Natural killer cell treated with Interleukin-12 subunit alpha and Interleukin-12 subunit beta and Interleukin-15 and Interleukin-18, amount 100 ng/mL, for 72 hours (primary cell): ENCODE results near the gene PPP1R1C. TPM values are rescaled to one million over a fixed set of nuclear protein-coding genes. Genes with fewer than 3 reads are reported as not detected.

Experiments used
- ATAC-seq, 2 donors: fragments of 150-1000 bp; cut with Tn5 transposase in 1 of 2; sonication (Bioruptor Pico), chemical (Tn5 transposase) in 1 of 2; 2 replicates each; pipeline ENCODE4 v1.10.0; 2021
- DNase-seq: peaks from one replicate; pipeline ENCODE4 v3.0.0; 2022; ENCODE audit warnings: low spot score
- H3K27ac Mint-ChIP-seq, 2 donors: 1 replicate in 1 of 2; 2 replicates in 1 of 2; pipeline ENCODE4 v1.8.0; 2022; ENCODE audit warnings: mixed read lengths in 2 of 2, mild to moderate bottlenecking in 1 of 2, moderate library complexity in 1 of 2
- H3K27me3 Mint-ChIP-seq, 2 donors: 1 replicate in 1 of 2; 2 replicates in 1 of 2; pipeline ENCODE4 v1.8.0; 2022; ENCODE audit warnings: mixed read lengths in 2 of 2
- H3K36me3 Mint-ChIP-seq: one replicate; pipeline ENCODE4 v1.8.0; 2022; ENCODE audit warnings: mixed read lengths
- H3K4me1 Mint-ChIP-seq, 2 donors: 1 replicate in 1 of 2; 2 replicates in 1 of 2; pipeline ENCODE4 v1.8.0; 2022; ENCODE audit warnings: low read depth in 2 of 2, mixed read lengths in 2 of 2, mild to moderate bottlenecking in 1 of 2
- H3K4me3 Mint-ChIP-seq: one replicate; pipeline ENCODE4 v1.8.0; 2022; ENCODE audit warnings: mixed read lengths
- H3K9me3 Mint-ChIP-seq: 2 replicates; pipeline ENCODE4 v1.8.0; 2022; ENCODE audit warnings: mixed read lengths
- total RNA-seq, 2 donors: library from RNA; stranded (reverse); gene quantifications; one replicate each; pipeline ENCODE4 v1.2.3, GENCODE V29; 2022

The PPP1R1C gene
- total RNA-seq, 2 donors from 2014 or later, result not detected

DNA sequence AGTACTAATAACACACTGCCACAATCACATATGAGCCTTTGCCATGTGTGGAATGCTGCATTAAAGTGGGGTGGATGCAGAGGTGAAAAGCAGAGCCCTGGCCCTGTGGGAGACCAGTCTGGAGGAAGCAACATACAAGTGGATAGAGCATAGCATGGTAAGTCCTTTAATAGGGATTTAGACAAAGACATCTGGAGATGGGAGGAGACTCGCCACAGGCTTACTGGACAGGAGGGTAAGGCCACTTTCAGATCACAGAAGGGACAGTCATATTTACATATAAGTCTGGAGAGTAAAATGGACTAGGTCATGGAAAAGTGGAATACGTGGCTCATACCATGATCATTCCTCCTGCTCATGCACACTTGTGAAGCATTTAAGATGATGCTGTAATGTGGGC lies 84.3 kb downstream of the PPP1R1C start:
- no peaks in the 10 kb centered on the region for H3K4me1 Mint-ChIP-seq
- peaks cover 0 to 26% of the 10 kb centered on the region in 2 donors for H3K27me3 Mint-ChIP-seq
- H3K27ac Mint-ChIP-seq, result no peak overlapping the region
- no peaks in the 10 kb centered on the region for H3K9me3 Mint-ChIP-seq
- no peak overlapping the region for H3K4me3 Mint-ChIP-seq
- ATAC-seq (no peak), DNase-seq (no peak)
- H3K36me3 Mint-ChIP-seq, result no peaks in the 10 kb centered on the region

DNA sequence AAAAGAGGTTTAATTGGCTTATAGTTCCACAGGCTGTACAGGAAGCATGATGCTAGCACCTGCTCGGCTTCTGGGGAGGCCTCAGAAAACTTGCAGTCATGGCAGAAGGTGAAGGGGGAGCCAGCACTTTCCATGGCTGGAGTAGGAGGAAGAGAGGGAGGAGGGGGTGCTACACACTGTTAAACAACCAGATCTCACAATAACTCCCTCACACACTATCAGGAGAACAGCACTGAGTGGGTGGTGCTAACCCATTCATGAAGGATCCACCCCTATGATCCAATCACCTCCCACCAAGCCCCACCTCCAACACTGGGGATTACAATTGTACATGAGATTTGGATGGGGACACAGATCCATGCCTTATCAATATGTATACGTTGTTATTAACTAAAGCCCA lies 85.1 kb downstream of the PPP1R1C start:
- no peaks in the 10 kb centered on the region for H3K9me3 Mint-ChIP-seq
- no peak overlapping the region for H3K27ac Mint-ChIP-seq
- peaks cover 0 to 26% of the 10 kb centered on the region in 2 donors for H3K27me3 Mint-ChIP-seq
- DNase-seq (no peak), ATAC-seq (no peak)
- H3K4me1 Mint-ChIP-seq, result no peaks in the 10 kb centered on the region
- H3K4me3 Mint-ChIP-seq, result no peak overlapping the region
- H3K36me3 Mint-ChIP-seq, result no peaks in the 10 kb centered on the region

GRCh38 chr2:182072861-182073260 lies 87.2 kb downstream of the PPP1R1C start:
- Mint-ChIP-seq H3K9me3 (no peaks in the 10 kb centered on the region), H3K36me3 (no peaks in the 10 kb centered on the region), H3K27me3 (peaks cover 0 to 18% of the 10 kb centered on the region in 2 donors), H3K4me3 (no peak overlapping the region), H3K27ac (no peak overlapping the region), H3K4me1 (no peaks in the 10 kb centered on the region)
- ATAC-seq, result no peak
- DNase-seq, result no peak

GRCh38 chr2:182073613-182074012 lies 88.0 kb downstream of the PPP1R1C start:
- ATAC-seq (no peak), DNase-seq (no peak)
- Mint-ChIP-seq H3K4me1 (no peaks in the 10 kb centered on the region), H3K4me3 (no peak overlapping the region), H3K27ac (no peak overlapping the region), H3K36me3 (no peaks in the 10 kb centered on the region), H3K9me3 (no peaks in the 10 kb centered on the region), H3K27me3 (peaks cover 0 to 18% of the 10 kb centered on the region in 2 donors)

GRCh38 chr2:182077023-182077422 lies 91.4 kb downstream of the PPP1R1C start:
- H3K4me3 Mint-ChIP-seq, result no peak overlapping the region
- H3K36me3 Mint-ChIP-seq, result no peaks in the 10 kb centered on the region
- DNase-seq (no peak), ATAC-seq (no peak)
- no peaks in the 10 kb centered on the region for H3K4me1 Mint-ChIP-seq
- no peaks in the 10 kb centered on the region for H3K9me3 Mint-ChIP-seq
- H3K27ac Mint-ChIP-seq, result no peak overlapping the region
- peaks cover 0 to 15% of the 10 kb centered on the region in 2 donors for H3K27me3 Mint-ChIP-seq

DNA sequence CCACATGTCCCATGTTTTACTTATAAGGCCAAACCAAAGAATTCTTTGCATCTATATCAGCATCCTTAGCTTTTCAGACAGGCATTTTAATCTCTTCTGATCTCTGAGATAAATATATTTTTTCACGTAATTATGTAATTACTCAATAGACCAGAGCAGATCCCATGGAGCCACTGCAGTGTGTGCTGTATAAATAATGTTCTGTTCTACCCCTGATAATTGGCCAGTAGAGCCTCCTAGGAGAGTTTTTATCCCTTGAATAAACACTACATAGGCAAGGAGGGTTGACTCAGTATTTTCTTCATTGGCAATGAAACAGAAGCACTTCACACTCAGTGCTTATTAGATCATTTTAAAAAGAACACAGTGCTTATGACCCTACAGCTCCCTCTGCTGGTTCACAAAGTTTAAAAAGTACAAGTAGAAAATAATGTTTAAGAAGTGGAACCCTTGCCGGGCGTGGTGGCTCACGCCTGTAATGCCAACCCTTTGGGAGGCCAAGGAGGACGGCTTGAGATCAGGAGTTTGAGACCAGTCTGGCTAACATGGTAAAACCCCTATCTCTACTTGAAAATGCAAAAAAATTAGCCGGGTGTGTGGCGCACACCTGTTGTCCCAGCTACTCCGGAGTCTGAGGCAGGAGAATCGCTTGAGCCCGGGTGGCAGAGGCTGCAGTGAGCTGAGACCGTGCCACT lies 91.9 kb downstream of the PPP1R1C start:
- no peak overlapping the region for H3K27ac Mint-ChIP-seq
- peaks cover 0 to 15% of the 10 kb centered on the region in 2 donors for H3K27me3 Mint-ChIP-seq
- no peak overlapping the region for H3K4me3 Mint-ChIP-seq
- ATAC-seq, result no peak
- no peaks in the 10 kb centered on the region for H3K9me3 Mint-ChIP-seq
- H3K4me1 Mint-ChIP-seq, result no peaks in the 10 kb centered on the region
- no peak for DNase-seq
- no peaks in the 10 kb centered on the region for H3K36me3 Mint-ChIP-seq

DNA sequence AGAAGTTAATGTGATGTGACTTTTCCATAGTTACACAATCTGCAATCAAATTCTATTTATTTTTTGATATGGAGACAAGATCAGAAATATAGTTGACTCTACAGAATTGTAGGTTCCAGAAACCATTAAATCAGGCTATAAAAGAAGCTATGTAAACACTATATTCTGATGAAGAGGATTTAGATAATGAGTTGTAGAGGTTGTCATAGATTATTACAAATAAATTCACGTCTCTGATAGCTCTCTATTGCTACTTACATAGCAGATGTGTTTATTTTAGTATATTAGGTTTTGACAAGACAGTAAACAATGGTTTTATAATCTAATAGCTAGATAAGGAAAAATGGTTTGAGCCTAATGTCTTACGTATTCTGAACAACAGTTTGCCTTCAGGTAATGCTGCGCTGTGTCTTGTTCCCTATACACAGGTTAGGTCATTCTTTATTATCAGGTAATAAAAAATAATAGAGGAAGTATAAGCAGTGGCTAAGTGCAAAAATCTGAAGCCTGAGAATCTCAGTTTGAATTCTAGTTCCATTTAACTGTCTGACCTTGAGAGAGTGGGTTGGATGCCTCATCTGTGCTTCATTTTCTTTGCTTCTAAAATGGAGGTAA lies 93.4 kb downstream of the PPP1R1C start:
- H3K4me3 Mint-ChIP-seq, result no peak overlapping the region
- DNase-seq (no peak), ATAC-seq (no peak)
- no peak overlapping the region for H3K27ac Mint-ChIP-seq
- no peaks in the 10 kb centered on the region for H3K9me3 Mint-ChIP-seq
- H3K4me1 Mint-ChIP-seq, result no peaks in the 10 kb centered on the region
- H3K27me3 Mint-ChIP-seq, result peaks cover 0 to 6% of the 10 kb centered on the region in 2 donors
- no peaks in the 10 kb centered on the region for H3K36me3 Mint-ChIP-seq

DNA sequence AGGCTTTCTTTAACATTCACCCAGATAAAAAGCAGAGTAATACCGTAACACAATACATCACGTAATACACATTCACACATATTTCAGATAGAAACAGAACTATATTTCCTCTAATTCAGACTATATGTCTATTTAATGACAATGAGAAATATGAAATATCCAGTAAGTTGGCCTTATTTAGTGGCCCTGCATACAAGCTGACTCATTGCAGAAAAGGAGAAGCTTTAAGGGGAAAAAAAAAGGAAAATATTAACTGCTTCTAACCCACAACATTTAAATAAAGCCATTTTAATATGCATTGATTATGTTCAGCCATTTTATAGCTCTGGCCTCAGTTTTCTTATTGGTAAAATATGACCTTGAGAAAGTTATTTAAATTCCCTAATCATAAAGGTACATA lies 94.8 kb downstream of the PPP1R1C start:
- H3K9me3 Mint-ChIP-seq, result no peaks in the 10 kb centered on the region
- no peak overlapping the region for H3K4me3 Mint-ChIP-seq
- H3K27ac Mint-ChIP-seq, result no peak overlapping the region
- peaks cover 0 to 6% of the 10 kb centered on the region in 2 donors for H3K27me3 Mint-ChIP-seq
- no peaks in the 10 kb centered on the region for H3K36me3 Mint-ChIP-seq
- DNase-seq (no peak), ATAC-seq (no peak)
- no peaks in the 10 kb centered on the region for H3K4me1 Mint-ChIP-seq

DNA sequence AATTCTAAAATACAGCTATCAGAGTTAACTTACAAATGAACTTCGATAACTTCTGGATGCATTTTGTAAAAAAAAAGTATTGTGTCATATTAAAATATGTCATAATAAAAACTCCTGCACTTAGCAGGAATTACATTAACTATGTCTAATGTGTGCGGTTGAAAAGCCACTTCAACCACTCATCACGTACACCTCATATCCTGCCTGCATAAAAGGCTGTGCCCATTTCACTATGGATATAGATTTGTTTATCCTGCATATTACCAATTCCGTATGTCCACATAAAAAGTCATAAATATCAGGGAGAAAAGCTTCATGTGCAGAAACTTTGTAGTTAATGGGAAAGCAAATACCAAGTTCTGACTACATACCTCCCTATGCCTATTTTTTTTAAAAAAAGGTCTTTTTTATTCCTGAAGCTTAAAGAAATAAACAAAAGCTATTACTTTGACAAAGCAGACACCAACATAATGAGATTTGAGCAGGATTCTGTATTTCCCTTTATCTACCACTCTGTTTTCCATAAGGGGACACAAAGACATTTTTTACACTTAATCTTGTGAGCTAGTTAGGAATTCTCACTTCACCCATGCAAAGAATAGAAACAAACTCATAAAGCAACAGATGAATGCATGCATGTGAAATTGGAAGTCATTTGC lies 96.1 kb downstream of the PPP1R1C start:
- Mint-ChIP-seq H3K4me3 (no peak overlapping the region), H3K9me3 (no peaks in the 10 kb centered on the region), H3K27ac (no peak overlapping the region), H3K36me3 (no peaks in the 10 kb centered on the region), H3K4me1 (no peaks in the 10 kb centered on the region), H3K27me3 (peaks cover 0 to 6% of the 10 kb centered on the region in 2 donors)
- no peak for ATAC-seq
- no peak for DNase-seq

GRCh38 chr2:182088681-182089320 lies 103.1 kb downstream of the PPP1R1C start:
- no peak overlapping the region for H3K27ac Mint-ChIP-seq
- ATAC-seq, result no peak
- H3K36me3 Mint-ChIP-seq, result no peaks in the 10 kb centered on the region
- no peak overlapping the region for H3K4me3 Mint-ChIP-seq
- DNase-seq, result no peak
- no peaks in the 10 kb centered on the region for H3K4me1 Mint-ChIP-seq
- no peaks in the 10 kb centered on the region for H3K9me3 Mint-ChIP-seq
- H3K27me3 Mint-ChIP-seq, result peaks cover 0 to 2% of the 10 kb centered on the region in 2 donors

DNA sequence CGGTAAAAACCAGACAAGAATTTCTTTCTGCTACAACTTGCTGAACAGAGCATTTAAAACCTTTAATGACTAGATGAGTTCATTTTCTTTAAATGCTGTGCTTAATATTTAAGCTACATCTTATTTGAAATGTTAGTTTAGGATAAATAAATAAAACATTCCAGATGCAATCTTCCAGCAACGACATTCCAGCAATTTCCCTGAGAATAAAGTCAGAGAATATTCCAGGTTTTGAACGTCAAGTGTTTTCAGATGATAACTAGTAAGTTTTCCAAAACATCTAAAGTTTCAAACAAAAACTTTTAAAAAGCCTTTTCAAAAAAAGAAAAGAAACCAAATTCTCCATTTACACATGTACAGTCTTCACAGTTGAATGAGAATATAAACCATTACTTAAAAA lies 104.8 kb downstream of the PPP1R1C start:
- Mint-ChIP-seq H3K9me3 (no peaks in the 10 kb centered on the region), H3K27me3 (peaks cover 0 to 2% of the 10 kb centered on the region in 2 donors), H3K36me3 (no peaks in the 10 kb centered on the region), H3K4me3 (no peak overlapping the region), H3K27ac (no peak overlapping the region), H3K4me1 (no peaks in the 10 kb centered on the region)
- no peak for ATAC-seq
- DNase-seq, result no peak

DNA sequence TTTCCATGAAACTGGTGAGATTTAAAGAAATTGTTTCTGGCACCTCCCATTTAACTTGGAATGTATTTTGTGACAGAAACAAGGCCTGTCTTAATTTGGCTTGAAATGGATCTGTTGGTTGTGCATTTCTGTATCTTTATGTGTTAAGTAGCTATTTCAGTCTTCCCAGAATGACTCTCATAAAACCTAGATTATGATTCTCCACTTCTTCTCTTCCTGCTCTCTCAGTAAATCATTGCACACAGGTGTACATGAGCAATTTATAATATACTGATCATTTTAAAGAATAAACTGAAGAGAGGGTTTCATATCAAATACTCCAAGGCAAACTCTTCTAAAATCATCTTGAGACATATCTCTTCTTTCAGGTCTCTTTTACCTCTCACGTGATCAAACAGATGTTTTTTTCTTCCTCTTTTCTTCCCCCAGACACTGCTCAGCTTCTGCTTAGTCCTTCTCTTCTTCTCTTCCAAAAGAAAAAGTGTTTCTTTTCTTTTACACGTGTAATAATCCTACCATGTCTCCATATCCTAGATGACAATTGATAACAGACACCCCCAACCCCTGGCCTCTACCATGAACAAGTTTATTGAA lies 112.0 kb downstream of the PPP1R1C start:
- Mint-ChIP-seq H3K9me3 (no peaks in the 10 kb centered on the region), H3K27ac (no peak overlapping the region)
- ATAC-seq, result no peak

GRCh38 chr2:182098648-182099047 lies 113.0 kb downstream of the PPP1R1C start:
- peaks cover 0 to 4% of the 10 kb centered on the region in 2 donors for H3K27me3 Mint-ChIP-seq
- DNase-seq, result no peak
- H3K9me3 Mint-ChIP-seq, result no peaks in the 10 kb centered on the region
- ATAC-seq, result no peak
- no peak overlapping the region for H3K27ac Mint-ChIP-seq
- H3K4me3 Mint-ChIP-seq, result no peak overlapping the region
- H3K36me3 Mint-ChIP-seq, result no peaks in the 10 kb centered on the region
- H3K4me1 Mint-ChIP-seq, result no peaks in the 10 kb centered on the region

More for the DNA sequence above, 112.0 kb downstream of the PPP1R1C start:
- no peak for DNase-seq
- H3K36me3 Mint-ChIP-seq, result no peaks in the 10 kb centered on the region
- no peaks in the 10 kb centered on the region for H3K4me1 Mint-ChIP-seq
- peaks cover 0 to 4% of the 10 kb centered on the region in 2 donors for H3K27me3 Mint-ChIP-seq
- no peak overlapping the region for H3K4me3 Mint-ChIP-seq
